ENCODE results near the gene SLC17A4.

- TF ChIP-seq POLR2AphosphoS5 (IDR thresholded peaks at IDR 0.05; ENCODE audit: low read depth, low read length) (no peak), POLR2A (IDR thresholded peaks at IDR 0.05; ENCODE audit: low read depth, low read length) (no peak)
Observed at GRCh38 chr6:25787428-25787827, 32.9 kb downstream of the SLC17A4 start.
